ENCODE data around the gene SIRT5. TPM values are rescaled to one million over a fixed set of nuclear protein-coding genes. Genes with fewer than 3 reads are reported as not detected.

Gene SIRT5
- total and polyA plus RNA-seq, 9 donors, result 6.0 to 10.4 (median 8.6) TPM

DNA sequence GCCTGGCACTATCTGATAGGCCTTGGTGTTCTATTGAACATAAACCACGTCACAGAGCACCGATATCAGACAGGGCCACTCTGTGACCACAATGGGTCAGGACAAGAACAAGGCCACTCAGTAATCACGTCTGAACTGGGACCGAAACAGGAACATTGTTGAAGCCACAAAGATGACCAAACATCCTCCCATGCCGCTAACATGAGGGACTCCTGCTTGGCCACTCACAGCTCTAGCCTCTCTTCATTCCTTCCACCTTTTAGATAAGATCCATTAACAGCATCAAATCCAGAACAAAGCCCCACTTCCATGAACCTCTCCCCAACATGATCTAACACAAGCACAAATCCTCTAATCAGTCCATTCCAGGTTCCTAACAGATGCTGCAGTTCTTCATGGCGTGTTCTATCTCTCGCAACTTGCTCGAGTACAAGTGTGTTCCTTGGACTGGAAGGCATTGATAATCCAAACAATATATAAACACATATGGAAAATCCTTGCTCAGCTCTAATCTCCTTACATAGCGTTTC lies 7.4 kb downstream of the SIRT5 start:
- Histone ChIP-seq H3K4me1 (ENCODE audit: control insufficient read depth, insufficient read depth, low read length) (no peaks in the 10 kb centered on the region), H3K27me3 (ENCODE audit: control insufficient read depth, insufficient read depth, low read length) (no peaks in the 10 kb centered on the region), H3K36me3 (ENCODE audit: control insufficient read depth, insufficient read depth, low read length) (peaks cover 16% of the 10 kb centered on the region), H3K9me3 (replicated peaks; ENCODE audit: control insufficient read depth, low read depth, low read length) (no peaks in the 10 kb centered on the region), H3K27ac (ENCODE audit: low read length) (no peak overlapping the region), H3K4me3 (ENCODE audit: low read length) (no peak overlapping the region)
- no peak for DNase-seq
- 90% methylated on average over 7 of the region's 9 CpGs for WGBS (ENCODE audit: insufficient coverage)

DNA sequence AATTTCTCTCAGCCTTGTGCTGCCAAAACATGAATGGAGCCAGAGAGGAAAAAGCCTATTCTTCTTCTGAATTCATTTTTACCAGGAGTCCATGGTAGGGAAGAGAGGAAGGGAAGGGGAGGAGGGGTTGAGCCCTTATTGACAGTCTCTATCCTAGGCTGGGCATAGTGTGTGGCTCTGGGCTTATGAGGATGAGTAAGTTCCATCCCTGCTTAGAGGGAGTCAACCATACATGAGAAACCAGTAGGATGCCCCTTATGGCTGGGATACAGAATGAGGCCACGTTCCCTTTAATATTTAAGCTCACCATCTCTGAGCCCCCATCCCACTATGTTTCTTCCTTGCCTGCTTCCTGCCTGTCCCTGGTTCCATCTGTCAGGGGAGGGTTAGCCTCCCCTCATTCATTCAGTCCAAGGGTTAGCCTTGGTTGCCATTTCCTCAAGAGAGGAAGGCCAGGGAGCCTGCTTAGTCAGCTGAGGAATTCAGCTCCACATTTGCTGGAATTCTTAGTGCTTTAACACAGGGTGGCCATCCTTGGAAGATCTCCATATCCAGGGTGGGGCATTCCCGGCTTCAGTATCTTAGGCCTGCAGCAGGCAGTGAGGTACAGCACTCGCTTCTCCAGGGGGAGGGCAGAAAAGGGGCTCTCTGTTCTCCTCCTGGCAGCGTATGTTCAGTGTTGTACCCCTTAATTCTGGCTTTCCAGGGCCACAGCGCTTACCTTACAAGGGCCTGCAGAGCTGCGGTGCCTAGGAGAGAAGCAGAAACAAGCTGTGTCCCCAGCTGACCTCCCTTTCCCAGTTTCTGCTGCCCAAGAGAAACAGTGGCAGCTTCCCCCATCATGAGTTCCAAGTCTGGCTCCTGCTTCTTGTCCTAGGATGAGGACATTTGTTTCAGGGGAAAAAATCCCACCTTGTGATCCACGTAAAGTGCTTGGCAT lies 12.5 kb downstream of the SIRT5 start:
- Histone ChIP-seq H3K36me3 (ENCODE audit: control insufficient read depth, insufficient read depth, low read length) (peaks cover 37% of the 10 kb centered on the region), H3K27me3 (ENCODE audit: control insufficient read depth, insufficient read depth, low read length) (no peaks in the 10 kb centered on the region), H3K27ac (ENCODE audit: low read length) (no peak overlapping the region), H3K4me1 (ENCODE audit: control insufficient read depth, insufficient read depth, low read length) (no peaks in the 10 kb centered on the region), H3K4me3 (ENCODE audit: low read length) (no peak overlapping the region), H3K9me3 (replicated peaks; ENCODE audit: control insufficient read depth, low read depth, low read length) (no peaks in the 10 kb centered on the region)
- 98% methylated on average over 6 of the region's 7 CpGs for WGBS (ENCODE audit: insufficient coverage)
- DNase-seq, result no peak

DNA sequence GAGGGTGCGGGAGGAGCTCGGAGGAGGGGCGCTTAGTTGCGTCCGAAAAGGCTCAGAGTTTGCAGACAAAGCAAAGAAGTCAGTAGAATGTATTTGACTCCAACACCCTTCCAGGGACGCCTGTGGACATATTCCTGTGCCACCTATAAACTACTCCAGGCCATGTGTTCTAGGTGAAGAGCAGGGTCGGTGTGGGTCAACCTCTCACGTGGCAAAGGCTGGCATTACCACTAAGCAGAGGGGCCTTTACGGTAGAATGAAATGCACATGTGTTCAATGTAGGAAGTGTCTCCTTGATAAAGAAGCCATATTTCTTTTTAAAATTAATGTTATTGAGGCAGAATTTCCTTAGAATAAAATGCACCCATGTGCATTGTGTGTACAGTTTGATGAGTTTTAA lies 15.4 kb downstream of the SIRT5 start:
- DNase-seq, result no peak
- Histone ChIP-seq H3K4me3 (ENCODE audit: low read length) (no peak overlapping the region), H3K27me3 (ENCODE audit: control insufficient read depth, insufficient read depth, low read length) (no peaks in the 10 kb centered on the region), H3K27ac (ENCODE audit: low read length) (no peak overlapping the region), H3K9me3 (replicated peaks; ENCODE audit: control insufficient read depth, low read depth, low read length) (no peaks in the 10 kb centered on the region), H3K4me1 (ENCODE audit: control insufficient read depth, insufficient read depth, low read length) (no peaks in the 10 kb centered on the region), H3K36me3 (ENCODE audit: control insufficient read depth, insufficient read depth, low read length) (peaks cover 41% of the 10 kb centered on the region)
- WGBS (ENCODE audit: insufficient coverage), result no CpG with 5 or more reads among the region's 9 CpGs

DNA sequence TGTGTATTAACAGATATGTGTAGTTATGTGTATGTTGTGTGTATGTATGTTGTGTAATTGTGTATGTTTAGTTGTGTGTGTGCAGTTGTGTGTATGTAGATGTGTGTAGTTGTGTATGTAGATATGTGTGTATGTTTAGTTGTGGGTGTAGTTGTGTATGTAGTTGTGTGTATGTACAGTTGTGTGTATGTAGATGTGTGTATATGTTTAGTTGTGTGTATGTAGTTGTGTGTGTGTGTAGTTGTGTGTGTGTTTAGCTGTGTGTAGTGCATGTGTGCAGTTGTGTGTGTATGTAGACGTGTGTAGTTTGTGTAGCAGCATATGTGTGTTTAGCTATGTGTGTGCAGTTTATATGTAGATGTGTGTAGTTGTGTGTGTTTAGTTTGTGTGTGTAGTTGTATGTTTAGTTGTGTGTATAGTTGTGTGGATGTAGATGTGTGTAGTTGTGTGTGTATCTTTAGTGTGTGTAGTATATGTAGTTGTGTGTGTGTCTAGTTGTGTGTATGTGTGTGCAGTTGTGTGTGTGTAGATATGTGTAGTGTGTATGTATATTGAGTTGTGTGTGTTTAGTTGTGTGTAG lies 16.3 kb downstream of the SIRT5 start:
- Histone ChIP-seq H3K36me3 (ENCODE audit: control insufficient read depth, insufficient read depth, low read length) (peaks cover 47% of the 10 kb centered on the region), H3K27ac (ENCODE audit: low read length) (no peak overlapping the region), H3K27me3 (ENCODE audit: control insufficient read depth, insufficient read depth, low read length) (no peaks in the 10 kb centered on the region), H3K9me3 (replicated peaks; ENCODE audit: control insufficient read depth, low read depth, low read length) (no peaks in the 10 kb centered on the region), H3K4me3 (ENCODE audit: low read length) (no peak overlapping the region), H3K4me1 (ENCODE audit: control insufficient read depth, insufficient read depth, low read length) (no peaks in the 10 kb centered on the region)
- WGBS (ENCODE audit: insufficient coverage), result 91% methylated on average over 1 of the region's 1 CpG
- DNase-seq, result no peak

DNA sequence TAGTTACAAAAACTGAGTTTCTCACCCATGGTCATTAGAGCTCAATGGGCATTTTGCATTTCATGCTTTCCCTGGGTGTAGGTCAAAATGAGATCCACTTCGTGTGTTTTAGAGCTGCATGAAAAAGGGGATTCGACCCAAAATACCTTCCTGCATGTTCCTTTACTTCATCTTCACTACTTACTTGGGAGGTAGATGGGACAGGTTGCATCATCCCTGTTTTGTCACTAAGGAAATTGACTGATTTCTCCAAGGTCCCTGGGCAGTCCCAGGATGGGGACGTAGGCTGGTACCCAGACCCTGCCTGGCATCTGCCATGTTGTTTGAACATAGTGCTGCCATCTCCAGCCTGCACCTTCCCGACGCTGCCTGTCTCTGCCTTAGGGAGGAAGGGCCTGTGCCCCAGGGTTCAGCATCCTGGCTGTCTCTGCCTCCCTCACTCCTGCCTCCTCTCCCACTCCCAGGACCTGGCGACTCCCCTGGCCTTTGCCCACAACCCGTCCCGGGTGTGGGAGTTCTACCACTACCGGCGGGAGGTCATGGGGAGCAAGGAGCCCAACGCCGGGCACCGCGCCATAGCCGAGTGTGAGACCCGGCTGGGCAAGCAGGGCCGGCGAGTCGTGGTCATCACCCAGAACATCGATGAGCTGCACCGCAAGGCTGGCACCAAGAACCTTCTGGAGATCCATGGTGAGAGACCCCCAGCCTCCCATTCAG lies 17.0 kb downstream of the SIRT5 start:
- WGBS (ENCODE audit: insufficient coverage), result 95% methylated on average over 15 of the region's 21 CpGs
- no peaks in the 10 kb centered on the region for H3K9me3 ChIP-seq (replicated peaks; ENCODE audit: control insufficient read depth, low read depth, low read length)
- no peaks in the 10 kb centered on the region for H3K27me3 ChIP-seq (ENCODE audit: control insufficient read depth, insufficient read depth, low read length)
- H3K27ac ChIP-seq (ENCODE audit: low read length), result no peak overlapping the region
- no peak for DNase-seq
- no peak overlapping the region for H3K4me3 ChIP-seq (ENCODE audit: low read length)
- H3K4me1 ChIP-seq (ENCODE audit: control insufficient read depth, insufficient read depth, low read length), result no peaks in the 10 kb centered on the region
- H3K36me3 ChIP-seq (ENCODE audit: control insufficient read depth, insufficient read depth, low read length), result peaks cover 48% of the 10 kb centered on the region

DNA sequence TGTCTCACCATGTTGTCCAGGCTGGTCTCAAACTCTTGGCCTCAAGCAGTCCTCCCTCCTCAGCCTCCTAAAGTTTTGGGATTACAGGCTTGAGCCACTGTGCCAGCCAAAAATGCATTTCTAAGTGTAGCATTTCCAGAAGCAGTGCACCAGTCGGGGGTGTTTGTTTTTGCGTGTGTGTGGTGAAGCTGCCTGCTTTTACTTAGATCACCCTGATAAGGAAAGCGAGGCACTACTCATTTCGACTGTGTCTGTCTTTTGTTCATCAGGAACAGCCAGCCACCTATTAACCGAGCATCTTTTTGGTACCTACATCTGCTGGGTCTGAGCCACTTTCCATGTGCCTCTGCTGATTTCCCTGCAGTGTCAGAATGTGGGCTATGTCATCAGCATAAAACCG lies 18.7 kb downstream of the SIRT5 start:
- Histone ChIP-seq H3K36me3 (ENCODE audit: control insufficient read depth, insufficient read depth, low read length) (peaks cover 40% of the 10 kb centered on the region), H3K4me1 (ENCODE audit: control insufficient read depth, insufficient read depth, low read length) (no peaks in the 10 kb centered on the region), H3K27ac (ENCODE audit: low read length) (no peak overlapping the region), H3K9me3 (replicated peaks; ENCODE audit: control insufficient read depth, low read depth, low read length) (no peaks in the 10 kb centered on the region), H3K27me3 (ENCODE audit: control insufficient read depth, insufficient read depth, low read length) (no peaks in the 10 kb centered on the region), H3K4me3 (ENCODE audit: low read length) (no peak overlapping the region)
- DNase-seq, result no peak
- 92% methylated on average over 5 of the region's 6 CpGs for WGBS (ENCODE audit: insufficient coverage)

DNA sequence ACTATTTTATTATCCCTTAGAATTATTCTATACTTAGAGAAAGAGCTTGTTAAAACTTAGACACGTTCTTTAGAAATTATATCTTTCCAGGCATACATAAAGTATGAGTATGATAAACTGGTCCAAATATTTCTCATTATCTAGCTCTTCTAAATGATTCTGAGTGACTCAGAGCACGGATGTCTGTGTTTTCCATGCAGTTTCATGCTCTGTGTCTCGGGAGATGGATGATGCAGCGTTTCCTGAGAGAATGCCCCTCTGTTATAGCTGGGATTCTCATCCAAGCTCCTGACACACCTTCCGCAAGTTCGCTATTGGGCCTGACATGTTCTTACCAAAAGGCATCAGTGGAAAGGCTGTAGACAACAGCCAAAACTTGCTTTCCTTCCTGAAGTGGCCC lies 19.3 kb downstream of the SIRT5 start:
- peaks cover 41% of the 10 kb centered on the region for H3K36me3 ChIP-seq (ENCODE audit: control insufficient read depth, insufficient read depth, low read length)
- H3K9me3 ChIP-seq (replicated peaks; ENCODE audit: control insufficient read depth, low read depth, low read length), result no peaks in the 10 kb centered on the region
- H3K4me1 ChIP-seq (ENCODE audit: control insufficient read depth, insufficient read depth, low read length), result no peaks in the 10 kb centered on the region
- H3K27ac ChIP-seq (ENCODE audit: low read length), result no peak overlapping the region
- H3K27me3 ChIP-seq (ENCODE audit: control insufficient read depth, insufficient read depth, low read length), result no peaks in the 10 kb centered on the region
- no peak overlapping the region for H3K4me3 ChIP-seq (ENCODE audit: low read length)
- no peak for DNase-seq
- WGBS (ENCODE audit: insufficient coverage), result 82% methylated on average over 4 of the region's 6 CpGs

DNA sequence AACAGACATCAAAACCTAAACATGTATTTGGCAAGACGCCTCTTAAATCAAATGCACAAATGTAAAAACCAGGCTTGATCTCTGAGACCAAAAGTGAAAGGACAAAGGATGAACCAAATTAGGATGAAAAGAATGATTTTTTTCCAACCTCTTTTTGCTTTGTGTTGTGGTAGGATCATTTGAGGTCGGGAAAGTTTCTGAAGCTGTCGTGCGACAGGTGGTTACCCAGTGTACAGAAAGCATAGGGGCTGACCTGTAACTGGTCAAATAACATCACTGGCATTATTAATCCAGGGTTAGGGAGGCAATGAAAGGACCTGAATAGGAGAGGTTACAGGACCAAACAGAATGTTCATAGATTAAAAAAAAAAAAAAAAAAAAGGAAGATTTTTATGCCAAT lies 22.7 kb downstream of the SIRT5 start:
- H3K27ac ChIP-seq (ENCODE audit: low read length), result no peak overlapping the region
- no peaks in the 10 kb centered on the region for H3K4me1 ChIP-seq (ENCODE audit: control insufficient read depth, insufficient read depth, low read length)
- H3K36me3 ChIP-seq (ENCODE audit: control insufficient read depth, insufficient read depth, low read length), result peaks cover 39% of the 10 kb centered on the region
- H3K27me3 ChIP-seq (ENCODE audit: control insufficient read depth, insufficient read depth, low read length), result no peaks in the 10 kb centered on the region
- H3K4me3 ChIP-seq (ENCODE audit: low read length), result no peak overlapping the region
- no CpG with 5 or more reads among the region's 4 CpGs for WGBS (ENCODE audit: insufficient coverage)
- DNase-seq, result no peak
- H3K9me3 ChIP-seq (replicated peaks; ENCODE audit: control insufficient read depth, low read depth, low read length), result no peaks in the 10 kb centered on the region

DNA sequence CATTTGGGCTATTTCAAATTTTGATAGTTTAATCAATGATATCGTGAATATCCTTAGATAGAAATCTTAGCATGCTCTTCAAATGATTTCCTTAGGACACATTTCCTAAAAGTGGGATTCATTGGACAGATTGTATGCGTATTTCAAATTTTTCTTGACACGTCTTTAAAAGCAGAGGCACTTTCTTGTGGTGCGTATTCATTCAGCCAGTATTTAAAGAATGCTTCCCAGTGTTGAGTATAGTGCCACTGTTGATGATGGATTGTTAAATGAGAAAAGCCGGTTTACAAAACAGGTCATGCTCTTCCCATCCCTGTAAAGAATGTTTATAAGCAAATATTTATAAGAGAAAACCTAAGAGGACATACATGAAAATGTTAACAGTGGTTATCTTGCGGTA lies 25.6 kb downstream of the SIRT5 start:
- Histone ChIP-seq H3K27me3 (ENCODE audit: control insufficient read depth, insufficient read depth, low read length) (no peaks in the 10 kb centered on the region), H3K27ac (ENCODE audit: low read length) (no peak overlapping the region), H3K36me3 (ENCODE audit: control insufficient read depth, insufficient read depth, low read length) (peaks cover 34% of the 10 kb centered on the region), H3K4me1 (ENCODE audit: control insufficient read depth, insufficient read depth, low read length) (no peaks in the 10 kb centered on the region), H3K4me3 (ENCODE audit: low read length) (no peak overlapping the region), H3K9me3 (replicated peaks; ENCODE audit: control insufficient read depth, low read depth, low read length) (no peaks in the 10 kb centered on the region)
- no CpG with 5 or more reads among the region's 6 CpGs for WGBS (ENCODE audit: insufficient coverage)
- no peak for DNase-seq

DNA sequence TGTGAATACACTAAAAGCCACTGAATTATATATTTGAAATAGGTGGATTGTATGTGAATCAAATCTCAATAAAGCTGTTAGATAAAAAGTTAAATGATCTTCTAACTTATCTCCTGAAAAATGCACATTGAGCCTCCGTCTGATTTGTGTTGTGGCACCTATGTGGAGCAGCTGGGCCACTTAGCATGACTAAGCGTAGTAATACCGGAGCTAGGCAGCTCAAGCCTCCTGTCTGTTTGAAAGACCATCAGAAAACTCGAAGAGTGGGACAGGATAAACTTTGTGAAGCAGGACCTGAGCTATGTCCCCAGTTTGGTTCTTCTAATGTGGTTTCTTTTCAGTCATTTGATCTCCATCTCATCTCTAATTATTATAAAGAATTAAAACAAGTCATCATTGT lies 29.7 kb downstream of the SIRT5 start:
- H3K36me3 ChIP-seq (ENCODE audit: control insufficient read depth, insufficient read depth, low read length), result peaks cover 20% of the 10 kb centered on the region
- H3K4me3 ChIP-seq (ENCODE audit: low read length), result no peak overlapping the region
- H3K27ac ChIP-seq (ENCODE audit: low read length), result no peak overlapping the region
- no peak for DNase-seq
- H3K27me3 ChIP-seq (ENCODE audit: control insufficient read depth, insufficient read depth, low read length), result no peaks in the 10 kb centered on the region
- no peaks in the 10 kb centered on the region for H3K4me1 ChIP-seq (ENCODE audit: control insufficient read depth, insufficient read depth, low read length)
- 88% methylated on average over 3 of the region's 4 CpGs for WGBS (ENCODE audit: insufficient coverage)
- H3K9me3 ChIP-seq (replicated peaks; ENCODE audit: control insufficient read depth, low read depth, low read length), result no peaks in the 10 kb centered on the region
